HL-60 (cell line): Measurements from ENCODE around the gene DNAH5.

ENCODE experiments used
- DNase-seq, 2 experiments: peaks; one replicate each; pipeline ENCODE4 v3.0.0-alpha.2; 2010 to 2020; ENCODE audit warnings: low read depth in 1 of 2, low spot score in 1 of 2
- H3K27ac ChIP-seq: fragments of 250-450 bp; sonication (Bioruptor Pico); replicated peaks from 2 replicates; pipeline ENCODE4 v1.5.1; 2020; ENCODE audit warnings: mild to moderate bottlenecking, moderate library complexity
- H3K27me3 ChIP-seq: fragments of 250-450 bp; sonication (Bioruptor Pico); 2 replicates; pipeline ENCODE4 v1.5.1; 2021; ENCODE audit warnings: mild to moderate bottlenecking, moderate library complexity; ENCODE audit not compliant: insufficient read depth, poor library complexity, severe bottlenecking
- H3K4me3 ChIP-seq: replicated peaks from 2 replicates; pipeline ENCODE4 v1.5.1; 2011; ENCODE audit warnings: mild to moderate bottlenecking, control low read depth, low read length; ENCODE audit not compliant: insufficient read depth
- GABPA ChIP-seq: IDR thresholded peaks from 2 replicates; pipeline ENCODE4 v1.6.1; 2012; ENCODE audit warnings: low read depth
- POLR2AphosphoS5 ChIP-seq: IDR thresholded peaks from 2 replicates; pipeline ENCODE4 v1.6.1; 2012; ENCODE audit warnings: low read depth
- SPI1 ChIP-seq: IDR thresholded peaks from 2 replicates; pipeline ENCODE4 v1.6.1; 2012; ENCODE audit warnings: low read depth, mild to moderate bottlenecking, borderline replicate concordance
- TF ChIP-seq, protein P1 (sequence below): IDR thresholded peaks from 2 replicates; pipeline ENCODE4 v1.6.1; 2012; ENCODE audit warnings: low read depth; ENCODE audit not compliant: insufficient replicate concordance
- TF ChIP-seq, protein P2 (sequence below): IDR thresholded peaks from one replicate; pipeline ENCODE4 v1.5.1; 2011; ENCODE audit warnings: low read length, control low read depth, inconsistent platforms; ENCODE audit not compliant: insufficient read depth

Gene DNAH5

DNA sequence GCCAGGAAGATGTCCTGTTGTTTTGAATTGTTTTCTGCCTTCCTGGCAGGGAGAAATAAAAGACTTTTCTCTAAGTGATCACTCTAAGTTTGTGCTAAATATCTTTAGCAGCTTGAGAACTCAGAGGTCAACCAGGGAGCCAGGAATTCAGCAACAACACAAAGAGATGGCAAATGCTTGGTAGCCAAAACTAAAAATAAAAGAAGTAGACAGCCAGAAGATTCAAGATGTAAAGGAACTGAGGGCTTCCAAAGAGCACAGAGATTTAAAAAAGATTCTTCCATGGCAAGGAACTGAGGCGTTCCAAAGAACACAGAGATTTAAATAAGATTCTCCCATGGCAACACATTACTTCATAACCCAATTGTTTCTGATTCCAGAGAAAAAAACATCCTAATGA is 9.6 kb downstream of the DNAH5 start:
- no peak overlapping the region for H3K4me3 ChIP-seq
- H3K27ac ChIP-seq, result no peak overlapping the region
- no peak for DNase-seq
- TF ChIP-seq GABPA (no peak), SPI1 (no peak), POLR2AphosphoS5 (no peak)
- TF ChIP-seq, protein P1, sequence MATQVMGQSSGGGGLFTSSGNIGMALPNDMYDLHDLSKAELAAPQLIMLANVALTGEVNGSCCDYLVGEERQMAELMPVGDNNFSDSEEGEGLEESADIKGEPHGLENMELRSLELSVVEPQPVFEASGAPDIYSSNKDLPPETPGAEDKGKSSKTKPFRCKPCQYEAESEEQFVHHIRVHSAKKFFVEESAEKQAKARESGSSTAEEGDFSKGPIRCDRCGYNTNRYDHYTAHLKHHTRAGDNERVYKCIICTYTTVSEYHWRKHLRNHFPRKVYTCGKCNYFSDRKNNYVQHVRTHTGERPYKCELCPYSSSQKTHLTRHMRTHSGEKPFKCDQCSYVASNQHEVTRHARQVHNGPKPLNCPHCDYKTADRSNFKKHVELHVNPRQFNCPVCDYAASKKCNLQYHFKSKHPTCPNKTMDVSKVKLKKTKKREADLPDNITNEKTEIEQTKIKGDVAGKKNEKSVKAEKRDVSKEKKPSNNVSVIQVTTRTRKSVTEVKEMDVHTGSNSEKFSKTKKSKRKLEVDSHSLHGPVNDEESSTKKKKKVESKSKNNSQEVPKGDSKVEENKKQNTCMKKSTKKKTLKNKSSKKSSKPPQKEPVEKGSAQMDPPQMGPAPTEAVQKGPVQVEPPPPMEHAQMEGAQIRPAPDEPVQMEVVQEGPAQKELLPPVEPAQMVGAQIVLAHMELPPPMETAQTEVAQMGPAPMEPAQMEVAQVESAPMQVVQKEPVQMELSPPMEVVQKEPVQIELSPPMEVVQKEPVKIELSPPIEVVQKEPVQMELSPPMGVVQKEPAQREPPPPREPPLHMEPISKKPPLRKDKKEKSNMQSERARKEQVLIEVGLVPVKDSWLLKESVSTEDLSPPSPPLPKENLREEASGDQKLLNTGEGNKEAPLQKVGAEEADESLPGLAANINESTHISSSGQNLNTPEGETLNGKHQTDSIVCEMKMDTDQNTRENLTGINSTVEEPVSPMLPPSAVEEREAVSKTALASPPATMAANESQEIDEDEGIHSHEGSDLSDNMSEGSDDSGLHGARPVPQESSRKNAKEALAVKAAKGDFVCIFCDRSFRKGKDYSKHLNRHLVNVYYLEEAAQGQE, result no peak
- TF ChIP-seq, protein P2, sequence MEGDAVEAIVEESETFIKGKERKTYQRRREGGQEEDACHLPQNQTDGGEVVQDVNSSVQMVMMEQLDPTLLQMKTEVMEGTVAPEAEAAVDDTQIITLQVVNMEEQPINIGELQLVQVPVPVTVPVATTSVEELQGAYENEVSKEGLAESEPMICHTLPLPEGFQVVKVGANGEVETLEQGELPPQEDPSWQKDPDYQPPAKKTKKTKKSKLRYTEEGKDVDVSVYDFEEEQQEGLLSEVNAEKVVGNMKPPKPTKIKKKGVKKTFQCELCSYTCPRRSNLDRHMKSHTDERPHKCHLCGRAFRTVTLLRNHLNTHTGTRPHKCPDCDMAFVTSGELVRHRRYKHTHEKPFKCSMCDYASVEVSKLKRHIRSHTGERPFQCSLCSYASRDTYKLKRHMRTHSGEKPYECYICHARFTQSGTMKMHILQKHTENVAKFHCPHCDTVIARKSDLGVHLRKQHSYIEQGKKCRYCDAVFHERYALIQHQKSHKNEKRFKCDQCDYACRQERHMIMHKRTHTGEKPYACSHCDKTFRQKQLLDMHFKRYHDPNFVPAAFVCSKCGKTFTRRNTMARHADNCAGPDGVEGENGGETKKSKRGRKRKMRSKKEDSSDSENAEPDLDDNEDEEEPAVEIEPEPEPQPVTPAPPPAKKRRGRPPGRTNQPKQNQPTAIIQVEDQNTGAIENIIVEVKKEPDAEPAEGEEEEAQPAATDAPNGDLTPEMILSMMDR, result no peak
- no peaks in the 10 kb centered on the region for H3K27me3 ChIP-seq

DNA sequence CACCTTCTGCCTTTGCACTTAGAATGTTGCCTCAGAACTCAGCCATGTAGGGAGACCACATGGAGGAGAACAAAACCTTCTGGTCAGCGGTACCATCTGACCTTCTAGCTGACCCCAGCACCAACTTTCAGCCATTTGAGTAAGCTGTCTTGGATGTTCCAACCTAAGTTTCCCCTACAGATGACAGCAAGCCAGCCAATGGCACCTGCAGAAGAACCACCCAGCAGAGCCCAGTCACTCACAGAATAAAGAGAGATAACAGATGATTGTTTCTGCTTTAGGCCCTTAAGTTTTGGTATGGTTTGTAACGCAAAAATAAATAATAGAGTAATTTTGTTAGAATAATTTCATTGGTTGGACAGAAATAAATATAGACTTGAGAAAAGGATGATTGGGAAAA is 10.4 kb downstream of the DNAH5 start:
- Histone ChIP-seq H3K27ac (no peak overlapping the region), H3K4me3 (no peak overlapping the region), H3K27me3 (no peaks in the 10 kb centered on the region)
- no peak for DNase-seq
- TF ChIP-seq GABPA (no peak), SPI1 (no peak), POLR2AphosphoS5 (no peak)
- TF ChIP-seq, protein P2, result no peak
- TF ChIP-seq, protein P1, result no peak

DNA sequence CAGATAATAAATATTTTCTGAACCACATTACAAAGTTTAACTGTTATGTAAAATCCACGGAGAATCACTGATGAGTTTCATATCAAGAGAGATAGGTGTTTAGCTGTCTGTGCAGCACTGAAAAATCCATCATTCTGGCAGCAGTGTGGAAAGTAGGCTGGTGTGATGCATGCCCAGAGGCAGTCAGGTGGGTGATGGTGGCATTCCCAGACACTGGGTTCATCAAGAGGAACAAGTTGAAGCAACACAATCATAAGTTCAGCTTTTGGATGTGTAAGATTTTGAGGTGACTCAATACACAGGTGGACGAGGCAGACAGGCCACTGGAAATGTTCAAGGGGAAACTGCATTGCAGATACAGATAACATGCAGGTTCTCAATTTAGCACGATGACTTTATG is 11.9 kb downstream of the DNAH5 start:
- no peak overlapping the region for H3K27ac ChIP-seq
- no peaks in the 10 kb centered on the region for H3K27me3 ChIP-seq
- DNase-seq, result no peak
- no peak overlapping the region for H3K4me3 ChIP-seq
- TF ChIP-seq SPI1 (no peak), GABPA (no peak), POLR2AphosphoS5 (no peak)
- TF ChIP-seq, protein P1, result no peak
- TF ChIP-seq, protein P2, result no peak
